ENCODE data around the gene CHCHD6.

The CHCHD6 gene

GRCh38 chr3:126921085-126921824, 217.2 kb downstream of the CHCHD6 start:
- no peak for TF ChIP-seq CTCF (conservative IDR thresholded peaks at IDR 0.05; ENCODE audit: low read length)
- no peak for DNase-seq (ENCODE audit: low read depth)
- H3K4me3 ChIP-seq (ENCODE audit: low read length) = no peak overlapping the region

GRCh38 chr3:126922466-126922865, 218.4 kb downstream of the CHCHD6 start:
- H3K4me3 ChIP-seq (ENCODE audit: low read length) = no peak overlapping the region
- TF ChIP-seq CTCF (conservative IDR thresholded peaks at IDR 0.05; ENCODE audit: low read length) = no peak
- DNase-seq (ENCODE audit: low read depth) = no peak

- no peak for TF ChIP-seq CTCF (conservative IDR thresholded peaks at IDR 0.05; ENCODE audit: low read length)
- no peak for DNase-seq (ENCODE audit: low read depth)
- no peak overlapping the region for H3K4me3 ChIP-seq (ENCODE audit: low read length)
Measured at GRCh38 chr3:126923423-126923822, 219.4 kb downstream of the CHCHD6 start.

GRCh38 chr3:126923895-126924294, 219.9 kb downstream of the CHCHD6 start:
- no peak overlapping the region for H3K4me3 ChIP-seq (ENCODE audit: low read length)
- no peak for TF ChIP-seq CTCF (conservative IDR thresholded peaks at IDR 0.05; ENCODE audit: low read length)
- DNase-seq (ENCODE audit: low read depth) = no peak

- TF ChIP-seq CTCF (conservative IDR thresholded peaks at IDR 0.05; ENCODE audit: low read length) = no peak
- DNase-seq (ENCODE audit: low read depth) = no peak
- no peak overlapping the region for H3K4me3 ChIP-seq (ENCODE audit: low read length)
Measured at GRCh38 chr3:126924458-126924857, 220.4 kb downstream of the CHCHD6 start.

GRCh38 chr3:126925411-126926171, 221.6 kb downstream of the CHCHD6 start:
- TF ChIP-seq CTCF (conservative IDR thresholded peaks at IDR 0.05; ENCODE audit: low read length) = no peak

More at GRCh38 chr3:126925411-126926171, 221.6 kb downstream of the CHCHD6 start:
- no peak for DNase-seq (ENCODE audit: low read depth)
- H3K4me3 ChIP-seq (ENCODE audit: low read length) = no peak overlapping the region
